Activated T-cell treated with anti-CD3 and anti-CD28 coated beads, Interleukin-2, amount 50 U/mL, for 24 hours (primary cell): ENCODE results near the gene COL12A1.
"Not testable (repeated sequence)": the region's sequence is repeated elsewhere in the genome, so short reads cannot be mapped to it uniquely, and the experiment has no call there.

Experiments used
- DNase-seq: peaks from one replicate; pipeline ENCODE4 v3.0.0-alpha.2; 2020
- H3K27ac Mint-ChIP-seq: 2 replicates; pipeline ENCODE4 v1.8.0; 2020; ENCODE audit warnings: mild to moderate bottlenecking, mixed read lengths
- H3K27me3 Mint-ChIP-seq: 2 replicates; pipeline ENCODE4 v1.8.0; 2020; ENCODE audit warnings: mixed read lengths
- H3K36me3 Mint-ChIP-seq: 2 replicates; pipeline ENCODE4 v1.8.0; 2020; ENCODE audit warnings: low read depth, mixed read lengths
- H3K4me1 Mint-ChIP-seq: 2 replicates; pipeline ENCODE4 v1.8.0; 2020; ENCODE audit warnings: low read depth, mixed read lengths
- H3K4me3 Mint-ChIP-seq: 2 replicates; pipeline ENCODE4 v1.8.0; 2020; ENCODE audit warnings: mild to moderate bottlenecking, moderate library complexity, mixed read lengths
- H3K9me3 Mint-ChIP-seq: 2 replicates; pipeline ENCODE4 v1.8.0; 2020; ENCODE audit warnings: mixed read lengths

The COL12A1 gene

GRCh38 chr6:75204959-75205775 is 686 bp downstream of the COL12A1 start:
- Mint-ChIP-seq H3K9me3 (no peaks in the 10 kb centered on the region), H3K27me3 (peaks cover 83% of the 10 kb centered on the region), H3K27ac (peak overlapping the region; percentile 30), H3K4me3 (peak overlapping the region; percentile 66), H3K4me1 (peaks cover 59% of the 10 kb centered on the region), H3K36me3 (no peaks in the 10 kb centered on the region)
- peak; percentile 37 for DNase-seq

DNA sequence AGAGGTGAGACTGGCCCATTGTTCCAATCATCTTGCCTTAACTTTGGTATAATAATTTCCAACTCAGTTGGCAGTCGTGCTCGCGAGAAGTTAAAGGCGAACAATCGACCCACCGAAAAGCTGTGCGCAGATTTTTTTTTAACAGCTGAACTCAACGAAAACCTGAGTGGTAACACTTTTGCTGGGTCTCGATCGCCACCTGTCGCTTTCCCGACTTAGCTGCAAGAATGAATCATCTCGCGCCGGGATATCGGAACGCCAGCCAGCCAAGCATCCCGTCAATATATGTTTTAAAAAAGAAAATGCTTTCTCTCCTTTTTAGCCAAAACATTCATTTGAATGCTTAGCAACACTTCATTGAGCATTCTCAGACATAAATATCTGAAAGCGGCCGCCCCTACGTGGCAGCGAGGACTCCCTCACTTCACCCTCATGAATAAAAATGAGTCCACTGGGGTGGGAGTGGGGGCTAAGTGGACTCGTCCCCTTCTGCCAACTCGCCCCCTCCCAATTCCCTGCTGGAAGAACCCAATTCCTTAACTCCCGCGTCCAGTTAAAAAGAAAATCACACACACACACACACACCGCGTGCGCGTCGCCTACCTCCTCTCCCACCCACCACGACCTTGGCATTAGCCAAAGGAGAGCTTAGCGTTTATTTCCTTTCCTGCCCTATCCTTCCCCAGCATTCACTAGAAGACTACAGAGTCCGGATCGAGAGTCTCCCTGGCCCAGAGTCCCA is 1.5 kb downstream of the COL12A1 start:
- peaks cover 90% of the 10 kb centered on the region for H3K27me3 Mint-ChIP-seq
- H3K9me3 Mint-ChIP-seq, result no peaks in the 10 kb centered on the region
- H3K27ac Mint-ChIP-seq, result no peak overlapping the region
- peak; percentile 58 for DNase-seq
- H3K4me3 Mint-ChIP-seq, result peak overlapping the region; percentile 66
- peaks cover 59% of the 10 kb centered on the region for H3K4me1 Mint-ChIP-seq
- no peaks in the 10 kb centered on the region for H3K36me3 Mint-ChIP-seq

- H3K4me3 Mint-ChIP-seq, result no peak overlapping the region
- H3K36me3 Mint-ChIP-seq, result no peaks in the 10 kb centered on the region
- no peak overlapping the region for H3K27ac Mint-ChIP-seq
- H3K27me3 Mint-ChIP-seq, result peaks cover 87% of the 10 kb centered on the region
- H3K9me3 Mint-ChIP-seq, result no peaks in the 10 kb centered on the region
- no peak for DNase-seq
- peaks cover 55% of the 10 kb centered on the region for H3K4me1 Mint-ChIP-seq
Observed at GRCh38 chr6:75203721-75204120, 2.1 kb downstream of the COL12A1 start.

- Mint-ChIP-seq H3K36me3 (no peaks in the 10 kb centered on the region), H3K27me3 (peaks cover 83% of the 10 kb centered on the region), H3K9me3 (no peaks in the 10 kb centered on the region), H3K27ac (no peak overlapping the region), H3K4me3 (no peak overlapping the region), H3K4me1 (peaks cover 45% of the 10 kb centered on the region)
- DNase-seq, result no peak
Observed at GRCh38 chr6:75202676-75203131, 3.1 kb downstream of the COL12A1 start.

- DNase-seq, result peak; percentile 33
- Mint-ChIP-seq H3K4me3 (peak overlapping the region; percentile 36), H3K36me3 (no peaks in the 10 kb centered on the region), H3K9me3 (no peaks in the 10 kb centered on the region), H3K27me3 (peaks cover 78% of the 10 kb centered on the region), H3K4me1 (peaks cover 39% of the 10 kb centered on the region), H3K27ac (no peak overlapping the region)
Observed at GRCh38 chr6:75201901-75202672, 3.8 kb downstream of the COL12A1 start.

- DNase-seq, result no peak
- H3K4me3 Mint-ChIP-seq, result no peak overlapping the region
- H3K9me3 Mint-ChIP-seq, result no peaks in the 10 kb centered on the region
- H3K4me1 Mint-ChIP-seq, result peaks cover 30% of the 10 kb centered on the region
- no peaks in the 10 kb centered on the region for H3K36me3 Mint-ChIP-seq
- peaks cover 71% of the 10 kb centered on the region for H3K27me3 Mint-ChIP-seq
- no peak overlapping the region for H3K27ac Mint-ChIP-seq
Observed at GRCh38 chr6:75201021-75201420, 4.8 kb downstream of the COL12A1 start.

DNA sequence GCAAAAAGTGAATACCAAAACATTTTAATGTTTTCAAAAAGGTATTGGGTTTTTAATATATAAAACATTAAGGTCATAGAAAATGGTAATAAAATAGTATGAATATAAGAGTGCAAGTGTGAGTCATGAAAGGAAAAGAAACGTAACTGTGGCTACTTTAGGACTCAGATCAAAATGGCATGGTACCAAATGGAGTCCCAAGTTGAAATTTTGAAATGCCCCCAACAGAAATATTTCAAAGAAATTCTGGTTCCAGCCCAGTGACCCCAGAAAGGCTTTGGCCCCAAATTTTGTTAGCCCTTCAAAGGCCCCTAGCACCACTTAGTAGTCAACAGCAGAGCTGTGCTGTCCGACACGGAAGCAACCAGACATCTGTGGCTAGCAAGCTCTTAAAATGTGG is 6.0 kb downstream of the COL12A1 start:
- Mint-ChIP-seq H3K27ac (no peak overlapping the region), H3K27me3 (peaks cover 59% of the 10 kb centered on the region)

DNA sequence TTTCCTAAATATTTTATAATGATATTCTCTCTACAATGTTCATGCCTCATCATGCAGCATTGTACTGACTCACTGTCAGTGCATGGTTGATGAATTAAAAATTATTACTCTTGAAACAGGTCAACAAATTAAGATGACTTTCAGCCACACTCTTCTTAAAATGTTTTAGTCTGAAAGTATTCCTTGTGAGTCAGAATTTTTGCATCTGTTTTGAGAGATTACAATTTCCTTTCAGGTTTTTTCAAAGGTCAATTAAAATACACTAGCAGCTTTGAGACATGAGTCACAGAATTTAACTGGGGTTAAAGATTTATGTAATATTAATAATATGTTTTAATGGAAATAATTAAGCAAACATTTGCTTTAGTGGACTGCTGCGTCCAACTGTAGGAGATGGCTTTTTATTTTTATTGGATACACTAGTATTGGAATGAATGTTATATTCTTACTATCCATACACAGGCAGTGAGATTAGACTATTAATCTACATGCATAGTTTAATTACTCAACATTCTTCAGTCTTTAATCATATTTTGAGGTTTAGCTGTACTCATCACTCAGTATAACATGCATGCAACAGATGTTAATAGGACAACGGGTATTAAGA is 9.7 kb downstream of the COL12A1 start:
- H3K27me3 Mint-ChIP-seq, result peaks cover 32% of the 10 kb centered on the region
- H3K4me3 Mint-ChIP-seq, result no peak overlapping the region
- no peaks in the 10 kb centered on the region for H3K9me3 Mint-ChIP-seq
- no peaks in the 10 kb centered on the region for H3K4me1 Mint-ChIP-seq
- no peak overlapping the region for H3K27ac Mint-ChIP-seq
- H3K36me3 Mint-ChIP-seq, result no peaks in the 10 kb centered on the region
- DNase-seq, result no peak

More for the DNA sequence above, 6.0 kb downstream of the COL12A1 start:
- Mint-ChIP-seq H3K9me3 (no peaks in the 10 kb centered on the region), H3K36me3 (no peaks in the 10 kb centered on the region), H3K4me3 (no peak overlapping the region), H3K4me1 (peaks cover 18% of the 10 kb centered on the region)
- no peak for DNase-seq

GRCh38 chr6:75188221-75188925 is 17.5 kb downstream of the COL12A1 start:
- no peak for DNase-seq
- H3K27me3 Mint-ChIP-seq, result peaks cover 28% of the 10 kb centered on the region

DNA sequence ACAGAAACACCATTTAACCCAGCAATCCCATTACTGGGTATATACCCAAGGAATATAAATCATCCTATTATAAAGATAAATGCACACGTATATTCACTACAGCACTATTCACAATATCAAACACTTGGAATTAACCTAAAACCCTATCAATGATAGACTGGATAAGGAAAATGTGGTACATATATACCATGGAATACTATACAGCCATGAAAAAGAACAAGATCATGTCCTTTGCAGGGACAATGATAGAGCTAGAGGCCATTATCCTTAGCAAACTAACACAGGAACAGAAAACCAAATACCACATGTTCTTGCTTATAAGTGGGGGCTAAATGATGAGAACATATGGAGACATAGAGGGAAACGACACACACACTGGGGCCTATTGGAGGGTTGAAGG is 19.3 kb downstream of the COL12A1 start:
- not testable (repeated sequence) for H3K36me3 Mint-ChIP-seq, H3K4me1 Mint-ChIP-seq, DNase-seq, H3K4me3 Mint-ChIP-seq, H3K9me3 Mint-ChIP-seq, H3K27ac Mint-ChIP-seq
- peaks cover 38% of the 10 kb centered on the region for H3K27me3 Mint-ChIP-seq

More at GRCh38 chr6:75188221-75188925, 17.5 kb downstream of the COL12A1 start:
- no peaks in the 10 kb centered on the region for H3K9me3 Mint-ChIP-seq
- H3K4me1 Mint-ChIP-seq, result no peaks in the 10 kb centered on the region
- H3K4me3 Mint-ChIP-seq, result no peak overlapping the region
- H3K36me3 Mint-ChIP-seq, result no peaks in the 10 kb centered on the region
- H3K27ac Mint-ChIP-seq, result no peak overlapping the region

DNA sequence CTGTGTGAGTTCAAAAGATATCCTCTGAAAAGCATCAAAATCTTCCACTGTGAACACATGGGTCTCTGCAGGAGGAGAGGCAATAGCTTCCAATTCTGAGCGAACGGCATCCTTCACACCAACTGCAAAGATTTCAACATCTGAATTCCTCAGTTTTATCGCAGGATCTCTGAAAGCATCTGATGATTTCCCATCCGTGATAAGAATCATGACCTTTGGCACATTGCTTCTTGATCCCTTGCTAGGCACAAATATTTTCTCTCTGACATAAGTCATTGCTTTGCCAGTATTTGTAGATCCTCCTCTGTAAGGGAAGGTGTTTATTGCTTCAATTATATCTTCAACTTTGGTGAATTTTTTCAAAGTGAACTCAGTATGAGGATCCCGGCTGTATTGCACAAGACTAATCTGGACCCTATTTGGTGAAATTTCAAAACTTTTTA is 22.7 kb downstream of the COL12A1 start:
- H3K27ac Mint-ChIP-seq, result no peak overlapping the region
- peaks cover 47% of the 10 kb centered on the region for H3K27me3 Mint-ChIP-seq
- no peaks in the 10 kb centered on the region for H3K9me3 Mint-ChIP-seq
- no peaks in the 10 kb centered on the region for H3K36me3 Mint-ChIP-seq
- DNase-seq, result no peak
- no peak overlapping the region for H3K4me3 Mint-ChIP-seq
- H3K4me1 Mint-ChIP-seq, result no peaks in the 10 kb centered on the region

DNA sequence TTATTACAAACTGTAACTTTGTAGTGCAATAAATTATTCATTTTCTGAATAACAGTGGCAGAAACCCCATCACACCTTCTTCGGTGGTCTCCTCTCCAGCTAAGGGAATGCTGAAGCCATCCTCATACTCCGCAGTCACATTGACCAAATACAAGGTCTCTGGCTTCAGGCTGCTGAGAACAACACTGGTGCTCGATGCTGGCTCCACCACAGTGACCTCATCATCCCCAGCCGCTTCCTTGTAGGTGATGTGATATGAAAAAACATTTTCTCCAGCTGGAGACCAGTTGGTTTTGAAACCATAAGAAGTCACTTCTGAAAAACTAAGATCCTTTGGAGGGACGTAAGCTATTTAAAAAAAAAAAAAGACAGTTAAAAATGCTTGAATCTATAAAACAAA is 25.0 kb downstream of the COL12A1 start:
- Mint-ChIP-seq H3K27ac (no peak overlapping the region), H3K36me3 (no peaks in the 10 kb centered on the region), H3K27me3 (peaks cover 51% of the 10 kb centered on the region), H3K9me3 (no peaks in the 10 kb centered on the region), H3K4me1 (no peaks in the 10 kb centered on the region), H3K4me3 (no peak overlapping the region)
- no peak for DNase-seq

GRCh38 chr6:75178757-75179156 is 27.1 kb downstream of the COL12A1 start:
- H3K4me3 Mint-ChIP-seq, result no peak overlapping the region
- H3K36me3 Mint-ChIP-seq, result no peaks in the 10 kb centered on the region
- peaks cover 45% of the 10 kb centered on the region for H3K27me3 Mint-ChIP-seq
- DNase-seq, result no peak
- H3K4me1 Mint-ChIP-seq, result no peaks in the 10 kb centered on the region
- no peak overlapping the region for H3K27ac Mint-ChIP-seq
- no peaks in the 10 kb centered on the region for H3K9me3 Mint-ChIP-seq
